ENCODE results near the gene GINS2. TPM values are rescaled to one million over a fixed set of nuclear protein-coding genes. Genes with fewer than 3 reads are reported as not detected.

The GINS2 gene
- total and polyA plus RNA-seq, 2 donors (not counting 3 experiments of a cell fraction or from before 2014, with no cell fraction given) = 10.4 to 24.1 TPM

DNA sequence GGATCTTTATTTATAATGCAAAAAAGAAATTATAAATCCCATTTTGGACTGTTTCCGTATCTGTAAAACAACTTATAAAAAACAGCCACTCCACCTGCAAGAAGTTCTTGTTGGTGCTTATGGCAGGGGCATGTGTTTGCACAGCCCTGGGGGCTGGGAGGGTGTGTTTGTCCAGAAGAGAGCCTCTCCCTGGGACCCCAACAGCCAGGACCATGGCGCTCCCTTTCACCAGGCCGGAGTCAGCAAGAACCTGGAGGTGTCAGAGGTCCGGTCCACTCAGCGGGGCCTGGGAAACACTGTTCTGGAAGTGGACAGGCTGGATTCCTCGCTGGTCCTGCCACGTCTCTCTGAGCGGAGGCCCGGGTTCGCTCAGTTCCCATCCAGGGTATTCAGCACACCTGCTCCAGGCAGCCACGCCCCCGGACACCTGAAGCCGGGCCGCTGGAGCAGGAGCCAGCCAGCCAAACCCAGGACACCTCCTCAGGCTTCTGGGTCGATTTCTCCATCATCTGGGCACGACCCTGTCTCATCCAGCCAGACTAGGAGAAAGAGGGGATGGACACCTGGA lies 18.9 kb upstream of the GINS2 start:
- no peaks in the 10 kb centered on the region for H3K9me1 ChIP-seq (replicated peaks; ENCODE audit: control insufficient read depth, extremely low read depth, insufficient read depth, low read length)
- H3K36me3 ChIP-seq (ENCODE audit: control insufficient read depth in 2 of 2, extremely low read depth in 1 of 2, insufficient read depth in 2 of 2, low read length in 2 of 2) = no peaks in the 10 kb centered on the region
- CTCF ChIA-PET = no interaction called here
- no peaks in the 10 kb centered on the region for H4K20me1 ChIP-seq (replicated peaks; ENCODE audit: control insufficient read depth, extremely low read depth, insufficient read depth, low read length)
- POLR2A ChIA-PET = no interaction called here
- DNase-seq (ENCODE audit: low read depth, low spot score) (no peak), FAIRE-seq (no peak)
- no TSS peak for BruUV-seq (replicated peaks)
- no peak overlapping the region for H2AFZ ChIP-seq (ENCODE audit: low read depth, low read length)
- H3K27ac ChIP-seq (ENCODE audit: insufficient read depth, low read depth, low read length) = no peak overlapping the region
- intact Hi-C loops (cut with micrococcal nuclease) = no loop called here
- H3K4me2 ChIP-seq (ENCODE audit: insufficient read depth, low read length) = no peak overlapping the region
- H3K4me1 ChIP-seq (ENCODE audit: control insufficient read depth, extremely low read depth, insufficient read depth, low read length) = no peaks in the 10 kb centered on the region
- H3K27me3 ChIP-seq (ENCODE audit: control insufficient read depth in 2 of 2, insufficient read depth in 2 of 2, low read length in 2 of 2) = no peaks in the 10 kb centered on the region
- no peaks in the 10 kb centered on the region for H3K9me3 ChIP-seq (replicated peaks; ENCODE audit: control insufficient read depth, insufficient read depth, low read length)
- H3K4me3 ChIP-seq (replicated peaks in 1 of 3; ENCODE audit: insufficient read depth in 1 of 3, low read depth in 1 of 3, low read length in 3 of 3) = no peak overlapping the region
- dilution Hi-C loops (cut with MboI; ENCODE audit: extremely low pct_ligation_motif_present, low sequenced_read_pairs) = no loop called here
- H3K9ac ChIP-seq (replicated peaks; ENCODE audit: extremely low read depth, insufficient read depth, low read length) = no peak overlapping the region
- H3K79me2 ChIP-seq (ENCODE audit: control insufficient read depth, insufficient read depth, low read length) = no peaks in the 10 kb centered on the region
- TF ChIP-seq POLR2A (IDR thresholded peaks at IDR 0.05; ENCODE audit: low read depth, low read length) = no peak
- no peak for TF ChIP-seq FOS (IDR thresholded peaks at IDR 0.05; ENCODE audit: borderline replicate concordance, insufficient read depth, low read length)
- TF ChIP-seq GATA2 (IDR thresholded peaks at IDR 0.05; ENCODE audit: insufficient read depth, insufficient read length, low read depth, low read length) = no peak
- TF ChIP-seq JUN (IDR thresholded peaks at IDR 0.05; ENCODE audit: borderline replicate concordance, insufficient read depth, insufficient read length, low read depth) = no peak
- no peak for TF ChIP-seq POLR2AphosphoS5 (IDR thresholded peaks at IDR 0.05; ENCODE audit: insufficient read depth, low read depth, low read length)
- TF ChIP-seq EZH2 (IDR thresholded peaks at IDR 0.05; ENCODE audit: borderline replicate concordance, low read depth, low read length, severe bottlenecking) = no peak
- TF ChIP-seq, protein P1, sequence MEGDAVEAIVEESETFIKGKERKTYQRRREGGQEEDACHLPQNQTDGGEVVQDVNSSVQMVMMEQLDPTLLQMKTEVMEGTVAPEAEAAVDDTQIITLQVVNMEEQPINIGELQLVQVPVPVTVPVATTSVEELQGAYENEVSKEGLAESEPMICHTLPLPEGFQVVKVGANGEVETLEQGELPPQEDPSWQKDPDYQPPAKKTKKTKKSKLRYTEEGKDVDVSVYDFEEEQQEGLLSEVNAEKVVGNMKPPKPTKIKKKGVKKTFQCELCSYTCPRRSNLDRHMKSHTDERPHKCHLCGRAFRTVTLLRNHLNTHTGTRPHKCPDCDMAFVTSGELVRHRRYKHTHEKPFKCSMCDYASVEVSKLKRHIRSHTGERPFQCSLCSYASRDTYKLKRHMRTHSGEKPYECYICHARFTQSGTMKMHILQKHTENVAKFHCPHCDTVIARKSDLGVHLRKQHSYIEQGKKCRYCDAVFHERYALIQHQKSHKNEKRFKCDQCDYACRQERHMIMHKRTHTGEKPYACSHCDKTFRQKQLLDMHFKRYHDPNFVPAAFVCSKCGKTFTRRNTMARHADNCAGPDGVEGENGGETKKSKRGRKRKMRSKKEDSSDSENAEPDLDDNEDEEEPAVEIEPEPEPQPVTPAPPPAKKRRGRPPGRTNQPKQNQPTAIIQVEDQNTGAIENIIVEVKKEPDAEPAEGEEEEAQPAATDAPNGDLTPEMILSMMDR (IDR thresholded peaks at IDR 0.05; ENCODE audit: extremely low read depth in 1 of 2, insufficient read depth in 1 of 2, low read depth in 1 of 2, low read length in 2 of 2) = no peak
- TF ChIP-seq, protein P2, sequence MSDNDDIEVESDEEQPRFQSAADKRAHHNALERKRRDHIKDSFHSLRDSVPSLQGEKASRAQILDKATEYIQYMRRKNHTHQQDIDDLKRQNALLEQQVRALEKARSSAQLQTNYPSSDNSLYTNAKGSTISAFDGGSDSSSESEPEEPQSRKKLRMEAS (IDR thresholded peaks at IDR 0.05; ENCODE audit: insufficient read depth, insufficient read length) = no peak
- no peak for TF ChIP-seq MYC (IDR thresholded peaks at IDR 0.05; ENCODE audit: low read depth, low read length)

Measured in endothelial cell of umbilical vein (primary cell).